Iris pigment epithelial cell (primary cell): Measurements from ENCODE around the gene SMG7.
A peak's percentile ranks its signal among the peaks of the same experiment; 100 is the strongest.
"Not testable (repeated sequence)": the region's sequence is repeated elsewhere in the genome, so short reads cannot be mapped to it uniquely, and the experiment has no call there.

Experiments
- DNase-seq: peaks from one replicate; pipeline ENCODE4 v3.0.0-alpha.2; 2011; ENCODE audit warnings: low read depth

The SMG7 gene

DNA sequence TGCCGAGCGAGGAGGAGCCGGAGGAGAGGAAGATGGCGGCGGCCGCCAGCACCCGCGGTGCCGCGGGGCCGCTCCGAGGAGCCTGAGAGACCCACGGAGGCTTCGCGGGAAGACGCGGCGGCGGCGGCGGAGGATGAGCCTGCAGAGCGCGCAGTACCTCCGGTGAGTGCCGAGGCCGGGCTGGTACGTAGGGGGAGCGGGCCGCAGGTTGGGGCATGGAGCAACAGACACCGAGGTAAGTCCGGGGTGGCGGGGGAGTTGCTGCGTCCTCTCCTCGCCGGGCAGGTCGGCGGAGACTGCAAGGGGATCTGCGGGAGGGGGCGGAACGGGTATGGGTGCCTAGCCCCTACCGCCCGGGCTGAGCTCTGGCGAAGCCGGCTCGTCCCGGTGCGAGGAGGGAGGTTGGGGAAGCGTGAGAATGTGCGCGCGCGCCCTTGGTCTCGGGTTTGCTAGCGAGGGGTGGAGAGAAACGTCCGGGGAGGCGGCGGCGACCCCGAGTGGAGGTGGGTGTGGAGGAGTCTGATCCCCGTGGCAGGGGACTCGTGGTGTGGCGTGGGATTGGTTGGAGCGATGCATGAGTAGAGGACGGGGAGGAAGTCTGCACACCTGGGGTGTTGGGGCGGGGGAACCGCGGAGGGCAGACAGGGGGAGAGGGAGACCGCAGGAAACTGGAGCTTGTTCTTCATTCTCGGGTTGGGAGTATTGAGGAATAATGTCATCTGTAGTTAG lies at the start of gene SMG7:
Gene SMG7, plus strand, starts transcription at position 12 of the 729 bp plus-strand sequence. Its CDS starts 122 bp downstream, at position 134.
- DNase-seq: no peak

- no peak for DNase-seq
Observed at GRCh38 chr1:183423541-183423940, 48.8 kb upstream of the SMG7 start.

- DNase-seq: no peak
Observed at GRCh38 chr1:183424691-183425090, 47.6 kb upstream of the SMG7 start.

DNA sequence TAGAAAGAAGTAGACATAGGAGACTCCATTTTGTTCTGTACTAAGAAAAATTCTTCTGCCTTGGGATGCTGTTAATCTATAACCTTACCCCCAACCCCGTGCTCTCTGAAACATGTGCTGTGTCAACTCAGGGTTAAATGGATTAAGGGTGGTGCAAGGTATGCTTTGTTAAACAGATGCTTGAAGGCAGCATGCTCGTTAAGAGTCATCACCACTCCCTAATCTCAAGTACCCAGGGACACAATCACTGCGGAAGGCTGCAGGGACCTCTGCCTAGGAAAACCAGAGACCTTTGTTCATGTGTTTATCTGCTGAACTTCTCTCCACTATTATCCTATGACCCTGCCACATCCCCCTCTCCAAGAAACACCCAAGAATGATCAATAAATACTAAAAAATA lies 44.7 kb upstream of the SMG7 start:
- not testable (repeated sequence) for DNase-seq

DNA sequence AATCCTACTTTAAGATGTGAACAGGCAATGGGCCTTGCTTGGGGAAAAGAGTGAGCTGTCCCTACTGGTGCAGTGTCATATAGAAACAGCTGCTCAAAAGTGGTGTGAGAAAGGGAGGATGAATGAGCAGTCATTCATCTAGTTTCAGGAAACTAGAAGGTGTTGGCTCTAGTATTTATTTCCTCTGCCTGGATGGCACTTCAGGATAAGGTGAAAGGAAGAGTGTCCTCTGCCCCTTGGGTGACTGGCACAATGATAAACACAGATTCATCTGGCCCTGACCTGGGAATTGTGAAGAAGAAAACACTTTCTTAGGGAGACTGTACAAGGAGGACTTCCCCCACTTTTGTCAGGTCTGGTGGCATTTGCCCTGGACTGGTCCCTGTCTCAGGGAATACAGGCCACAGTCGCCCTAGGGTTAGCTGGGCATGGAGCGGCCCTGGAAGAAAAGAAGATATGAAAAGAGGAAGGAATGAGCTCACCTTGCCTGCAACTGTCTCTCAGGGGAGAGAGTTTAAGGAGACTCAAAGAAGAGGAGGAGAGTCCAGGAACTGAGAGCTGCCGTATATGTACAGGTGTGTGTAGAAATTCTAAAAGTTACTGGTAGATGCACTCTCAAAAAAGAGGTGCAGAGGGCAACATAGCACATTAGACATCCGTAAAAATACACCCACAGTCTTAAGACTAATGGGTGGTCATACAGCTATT lies 40.3 kb upstream of the SMG7 start:
- no peak for DNase-seq

GRCh38 chr1:183432548-183432875 lies 39.8 kb upstream of the SMG7 start:
- DNase-seq: no peak

- DNase-seq: no peak
Observed at GRCh38 chr1:183433703-183434102, 38.6 kb upstream of the SMG7 start.

GRCh38 chr1:183435497-183435896 lies 36.8 kb upstream of the SMG7 start:
- no peak for DNase-seq

DNA sequence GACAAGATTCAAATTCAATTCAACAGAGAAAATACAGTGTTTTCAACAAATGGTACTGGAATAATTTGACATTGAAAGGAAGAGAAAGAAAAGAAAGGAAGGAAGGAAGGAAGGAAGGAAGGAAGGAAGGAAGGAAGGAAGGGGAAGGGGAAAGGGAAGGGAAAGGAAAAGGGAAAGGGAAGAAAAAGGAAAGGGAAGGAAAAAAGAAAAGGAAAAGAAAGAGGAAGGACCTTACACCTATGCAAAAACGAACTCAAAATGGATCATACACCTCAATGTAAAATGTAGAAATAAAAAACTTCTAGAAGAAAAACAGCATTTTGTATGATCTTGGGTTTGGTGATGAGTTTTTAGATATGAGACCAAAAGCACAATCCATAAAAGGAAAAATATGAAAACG lies 34.2 kb upstream of the SMG7 start:
- DNase-seq: no peak

- DNase-seq: no peak
Observed at GRCh38 chr1:183443011-183443410, 29.3 kb upstream of the SMG7 start.

GRCh38 chr1:183443466-183443865 lies 28.8 kb upstream of the SMG7 start:
- DNase-seq: no peak

DNA sequence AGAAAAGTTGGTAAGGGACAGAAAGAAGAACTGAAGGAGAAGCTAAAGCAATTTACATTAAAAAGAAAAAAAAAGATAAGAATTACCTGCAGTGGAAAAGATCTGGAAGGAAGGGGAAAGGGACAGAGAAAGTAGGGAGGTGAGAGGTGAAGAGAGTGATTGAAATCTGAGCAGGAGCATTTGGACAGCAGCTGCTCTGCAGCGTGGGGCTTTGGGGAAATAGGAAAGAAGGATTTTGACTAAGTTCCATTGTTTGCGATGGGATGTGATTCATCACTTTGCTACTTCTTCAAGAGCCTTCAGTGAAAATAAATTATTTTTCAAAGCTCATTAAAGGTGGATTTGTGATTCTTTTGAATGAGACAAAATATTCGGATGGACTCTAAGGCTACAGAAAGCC lies 28.1 kb upstream of the SMG7 start:
- DNase-seq: peak; percentile 54

- DNase-seq: no peak
Observed at GRCh38 chr1:183449223-183449770, 23.0 kb upstream of the SMG7 start.

GRCh38 chr1:183450093-183450492 lies 22.2 kb upstream of the SMG7 start:
- peak; percentile 37 for DNase-seq

GRCh38 chr1:183454377-183454776 lies 17.9 kb upstream of the SMG7 start:
- peak; percentile 4 for DNase-seq

DNA sequence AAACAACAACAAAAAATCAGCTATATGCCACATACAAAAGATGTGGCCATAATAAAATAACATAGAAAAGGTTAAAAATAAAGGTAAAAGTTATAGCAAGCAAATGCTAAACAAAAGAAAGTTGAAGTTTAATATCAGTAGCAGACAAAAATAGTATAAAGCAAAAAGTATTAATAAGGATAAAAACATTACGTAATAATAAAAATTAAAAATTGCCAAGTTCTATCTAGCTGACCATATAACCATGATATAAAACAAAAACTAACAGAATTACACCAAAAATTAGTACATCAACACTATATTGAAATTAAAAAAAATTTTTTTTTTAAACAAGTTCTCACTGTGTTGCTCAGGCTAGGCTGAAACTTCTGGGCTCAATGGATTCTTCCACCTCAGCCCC lies 15.5 kb upstream of the SMG7 start:
- no peak for DNase-seq

GRCh38 chr1:183457449-183457848 lies 14.8 kb upstream of the SMG7 start:
- DNase-seq: no peak

DNA sequence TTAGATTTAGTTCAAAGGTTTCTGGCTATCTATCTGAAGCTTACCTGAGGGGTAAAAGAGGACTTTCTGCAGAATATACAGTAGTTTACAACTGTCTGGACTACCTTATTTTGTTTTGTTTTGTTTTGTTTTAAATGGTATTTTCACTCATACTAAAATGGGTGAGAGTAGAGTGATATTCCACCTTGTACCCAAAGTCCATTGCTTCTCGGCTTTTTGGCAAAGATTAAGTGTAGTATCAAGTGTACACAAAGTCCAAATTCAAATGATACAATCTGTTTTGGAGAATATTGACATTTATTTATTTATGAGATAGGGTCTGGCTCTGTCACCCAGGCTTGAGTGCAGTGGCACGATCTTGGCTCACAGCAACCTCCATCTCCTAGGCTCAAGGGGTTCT lies 11.7 kb upstream of the SMG7 start:
- no peak for DNase-seq

DNA sequence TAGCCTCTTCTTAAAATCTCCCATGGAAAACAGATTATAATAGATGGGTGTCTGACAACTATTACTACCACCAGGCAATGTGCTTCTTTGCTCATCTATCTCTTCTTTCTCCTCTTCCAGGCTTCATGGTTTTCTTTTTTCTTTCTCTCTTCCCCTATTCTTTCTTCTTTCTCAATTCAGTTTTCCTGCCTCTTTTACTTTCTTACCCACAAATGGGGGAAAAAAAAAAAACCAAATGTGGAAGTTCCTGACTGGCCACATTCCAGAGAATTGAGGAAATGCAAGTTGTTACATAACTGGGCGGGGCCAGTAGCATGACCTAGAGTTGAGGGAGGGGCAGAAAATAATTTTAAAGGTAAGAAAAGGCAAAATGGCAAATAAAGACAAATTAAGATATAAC lies 10.9 kb upstream of the SMG7 start:
- DNase-seq: peak; percentile 33

GRCh38 chr1:183463566-183463965 lies 8.7 kb upstream of the SMG7 start:
- no peak for DNase-seq

DNA sequence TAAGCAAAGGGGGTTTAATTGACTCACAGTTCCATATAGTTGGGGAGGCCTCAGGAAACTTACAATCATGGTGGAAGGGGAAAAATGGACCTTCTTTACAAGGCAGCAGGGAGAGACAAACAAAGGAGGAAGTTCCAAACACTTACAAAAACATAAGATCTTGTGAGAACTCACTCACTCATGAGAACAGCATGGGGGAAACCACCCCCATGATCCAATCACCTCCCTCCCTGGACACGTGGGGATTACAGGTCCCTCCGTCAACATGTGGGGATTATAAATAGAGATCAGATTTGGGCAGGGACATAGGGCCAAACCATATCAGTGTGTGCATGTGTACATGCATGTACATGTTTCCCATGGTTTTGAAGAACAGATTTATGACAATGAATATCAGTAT lies 5.5 kb upstream of the SMG7 start:
- DNase-seq: no peak

GRCh38 chr1:183467687-183468086 lies 4.6 kb upstream of the SMG7 start:
- peak; percentile 36 for DNase-seq

DNA sequence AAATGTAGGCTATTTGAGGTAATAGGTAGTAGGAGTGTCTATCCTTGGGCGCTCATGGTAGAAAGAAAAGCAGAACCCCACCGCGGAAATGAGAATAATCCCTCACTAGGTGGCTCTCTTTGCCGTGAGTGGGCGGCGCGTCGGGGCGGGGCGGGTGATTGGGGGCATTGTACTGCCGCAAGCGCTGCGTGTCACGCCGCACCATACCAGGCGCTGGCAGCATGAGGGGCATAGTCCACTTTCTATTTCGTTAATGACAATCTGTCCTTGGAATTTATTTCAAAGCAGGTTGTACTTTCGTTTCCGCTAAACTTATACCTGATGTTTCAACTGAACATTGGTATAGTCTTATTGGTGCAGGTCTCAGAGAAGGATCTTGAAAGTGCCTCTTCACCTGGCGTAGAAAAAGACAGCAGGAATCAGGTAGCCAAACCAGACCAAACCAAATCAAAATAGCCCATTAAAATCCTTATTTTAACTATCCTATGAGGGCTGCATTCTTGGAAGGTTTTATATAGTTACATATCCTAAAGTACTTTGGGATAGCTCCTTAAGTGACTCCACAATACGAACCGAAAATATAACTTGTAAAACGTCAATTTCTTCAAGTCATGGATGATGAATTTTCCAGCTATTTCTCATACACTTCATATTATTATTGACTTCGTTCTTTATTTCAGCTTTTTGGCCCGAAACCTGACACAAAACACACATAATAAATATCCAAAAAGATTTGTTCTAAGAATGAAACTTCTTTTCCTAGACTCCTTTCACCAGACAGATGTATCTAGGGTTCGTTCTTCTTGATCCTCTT lies 1.9 kb upstream of the SMG7 start:
- DNase-seq: peak; percentile 66
